K562 (cell line): ENCODE results near the gene WWOX. TPM values are rescaled to one million over a fixed set of nuclear protein-coding genes. Genes with fewer than 3 reads are reported as not detected.

Experiments
- ATAC-seq: fragments of 200-7000 bp; cut with Tn5 transposase; 3 replicates; pipeline ENCODE4 v1.9.1; 2020; ENCODE audit warnings: moderate library complexity
- BruUV-seq: library from RNA; stranded (reverse); fragments of 400-500 nt; replicated peaks from 2 replicates; lab custom pipeline; 2021; lab: Mats Ljungman, UMichigan
- CTCF ChIA-PET: fragments of 300-600 bp; formaldehyde crosslinking; extraction: SDS; loops from one replicate; lab custom pipeline; 2021; ENCODE audit warnings: low intra/inter-chr PET ratio; lab: Yijun Ruan, JAX
- POLR2A ChIA-PET: fragments of 300-600, 350-650 bp; sonication (Branson Sonifier 250); formaldehyde crosslinking; extraction: SDS; loops from one replicate; lab custom pipeline; 2021; ENCODE audit warnings: antibody characterized with exemption, inconsistent platforms; lab: Yijun Ruan, JAX
- DNase-seq, 4 experiments: peaks; one replicate each; pipeline versions ENCODE4 v3.0.0 to v3.0.0-alpha.2; 2011 to 2018; ENCODE audit warnings: low spot score in 3 of 4, mixed read lengths in 3 of 4; ENCODE audit errors: extremely low read depth in 1 of 4
- FAIRE-seq: peaks from 2 replicates; lab custom pipeline; 2011; peaks lifted over from hg19 to GRCh38; lab: Jason Lieb, UNC
- H2AFZ ChIP-seq: 2 replicates; pipeline ENCODE4 v1.6.0; 2011; ENCODE audit warnings: low read depth, low read length, control low read depth, inconsistent platforms
- H3K27ac ChIP-seq: fragments of 200-600 bp; 3 replicates; pipeline ENCODE4 v1.8.0; 2011; ENCODE audit warnings: low read depth, mild to moderate bottlenecking, control low read depth, inconsistent platforms, low read length, moderate library complexity, mixed read lengths; ENCODE audit errors: extremely low read depth
- H3K27me3 ChIP-seq, 2 experiments: fragments of 300-600 bp in 1 of 2; 2 replicates in 1 of 2; 3 replicates in 1 of 2; pipeline versions ENCODE4 v1.6.0 to v1.8.0; 2011; ENCODE audit warnings: inconsistent platforms in 2 of 2, low read length in 2 of 2, mild to moderate bottlenecking in 1 of 2, mixed read lengths in 1 of 2, moderate library complexity in 1 of 2; ENCODE audit not compliant: control insufficient read depth in 2 of 2, insufficient read depth in 2 of 2
- H3K36me3 ChIP-seq: fragments of 300-600 bp; 3 replicates; pipeline ENCODE4 v1.8.0; 2011; ENCODE audit warnings: mild to moderate bottlenecking, low read length, inconsistent platforms; ENCODE audit not compliant: control insufficient read depth, insufficient read depth
- H3K4me1 ChIP-seq, 2 experiments: fragments of 200-600 bp in 1 of 2; replicated peaks in 1 of 2; 2 replicates in 1 of 2; 3 replicates in 1 of 2; pipeline versions ENCODE4 v1.5.1 to v1.8.0; 2011; ENCODE audit warnings: inconsistent platforms in 2 of 2, low read length in 2 of 2, mild to moderate bottlenecking in 1 of 2, mixed read lengths in 1 of 2, moderate library complexity in 1 of 2; ENCODE audit not compliant: control insufficient read depth in 2 of 2, insufficient read depth in 2 of 2
- H3K4me2 ChIP-seq: 2 replicates; pipeline ENCODE4 v1.6.1; 2011; ENCODE audit warnings: low read length, control low read depth, inconsistent platforms, mixed read lengths; ENCODE audit not compliant: insufficient read depth
- H3K4me3 ChIP-seq: fragments of 200-600 bp; sonication (generic), shearing (Covaris generic); 2 replicates; pipeline ENCODE4 v1.5.1; 2016; ENCODE audit warnings: control low read depth, inconsistent platforms
- H3K79me2 ChIP-seq: fragments of 200-600 bp; 3 replicates; pipeline ENCODE4 v1.8.0; 2011; ENCODE audit warnings: low read length, inconsistent platforms; ENCODE audit not compliant: control insufficient read depth, insufficient read depth
- H3K9ac ChIP-seq, 2 experiments: 2 replicates each; pipeline versions ENCODE4 v1.6.0 to v1.6.1; 2011; ENCODE audit warnings: low read depth in 2 of 2, low read length in 2 of 2, control low read depth in 1 of 2, inconsistent platforms in 1 of 2, mild to moderate bottlenecking in 1 of 2, mixed read lengths in 1 of 2; ENCODE audit not compliant: insufficient read depth in 1 of 2
- H3K9me1 ChIP-seq: one replicate; pipeline ENCODE4 v1.6.0; 2011; ENCODE audit warnings: inconsistent platforms, mild to moderate bottlenecking, low read length, moderate library complexity; ENCODE audit not compliant: control insufficient read depth, insufficient read depth
- H3K9me3 ChIP-seq: replicated peaks from 2 replicates; pipeline ENCODE4 v1.5.1; 2011; ENCODE audit warnings: low read depth, low read length, inconsistent platforms; ENCODE audit not compliant: control insufficient read depth, insufficient read depth
- H4K20me1 ChIP-seq: replicated peaks from 2 replicates; pipeline ENCODE4 v1.6.1; 2011; ENCODE audit warnings: low read length, inconsistent platforms, mixed read lengths; ENCODE audit not compliant: control insufficient read depth, insufficient read depth
- FOSL1 ChIP-seq: fragments of 200-800 bp; sonication (Bioruptor generic); conservative IDR thresholded peaks from 2 replicates; pipeline ENCODE4 v1.6.1; 2016; ENCODE audit warnings: missing genetic modification characterization, missing compliant biosample characterization
- GTF2E2 ChIP-seq: fragments of 200-800 bp; sonication (Bioruptor generic); IDR thresholded peaks from 2 replicates; pipeline ENCODE4 v1.6.1; 2016; ENCODE audit warnings: missing genetic modification characterization, missing compliant biosample characterization
- HMG20A ChIP-seq: fragments of 450-650 bp; formaldehyde crosslinking; conservative IDR thresholded peaks from 2 replicates; pipeline ENCODE4 v1.4.0; 2020; ENCODE audit warnings: mild to moderate bottlenecking, mixed read lengths
- KAT2B ChIP-seq: IDR thresholded peaks from one replicate; pipeline ENCODE4 v1.6.1; 2012; ENCODE audit warnings: low read depth, mild to moderate bottlenecking, control low read depth, inconsistent platforms, low read length, moderate library complexity
- MBD2 ChIP-seq: sonication (generic); IDR thresholded peaks from 2 replicates; pipeline ENCODE4 v1.6.1; 2016; ENCODE audit warnings: low read depth, borderline replicate concordance
- ZNF175 ChIP-seq: fragments of 200-800 bp; sonication (Bioruptor generic); IDR thresholded peaks from 2 replicates; pipeline ENCODE4 v1.6.1; 2016; ENCODE audit warnings: low read depth, mild to moderate bottlenecking, missing genetic modification characterization, missing compliant biosample characterization
- ZNF282 ChIP-seq: sonication (generic); formaldehyde crosslinking; IDR thresholded peaks from 2 replicates; pipeline ENCODE4 v1.8.1; 2023; ENCODE audit warnings: missing genetic modification reagents
- ZNF354B ChIP-seq: fragments of 250-450 bp; sonication (Bioruptor Pico); IDR thresholded peaks from 2 replicates; pipeline ENCODE4 v1.4.0; 2020
- ZNF583 ChIP-seq: fragments of 250-450 bp; sonication (Bioruptor Pico); IDR thresholded peaks from 2 replicates; pipeline ENCODE4 v1.4.0; 2020
- WGBS: fragments of 100-300 bp; shearing (Covaris generic); methylation state at CpG from one replicate; pipeline ENCODE4 v1.1.6; 2016; ENCODE audit warnings: low coverage, mixed read lengths; ENCODE audit not compliant: insufficient coverage; ENCODE audit errors: missing lambda C conversion rate; 5-methylcytosine and 5-hydroxymethylcytosine counted together
- in situ Hi-C: fragments of 300-500 bp; cut with MboI; formaldehyde crosslinking; loops from 4 replicates; pipeline ENCODE4 v1.15.0; 2018; ENCODE audit warnings: inconsistent platforms, mixed read lengths
- intact Hi-C: fragments of 100-400 bp; cut with micrococcal nuclease; formaldehyde crosslinking; loops from 2 replicates; pipeline ENCODE4 v1.14.2; 2022
- polyA plus RNA-seq, 8 experiments: library from polyadenylated mRNA; depleted of rRNA in 4 of 8; stranded (reverse) in 5 of 8; unstranded in 3 of 8; fragments of >200 nt; fragmentation: Nextera tagmentation in 2 of 8; fragmentation: Illumina TruSeq in 1 of 8; extraction: Ambion mirVana in 2 of 8; extraction: Trizol in 1 of 8; gene quantifications; 2 replicates each; pipeline versions ENCODE4 v1.2.1 to v1.2.3, GENCODE V29; 2011 to 2014; ENCODE audit warnings: inconsistent platforms in 1 of 8, missing spikeins in 1 of 8
- total RNA-seq, 7 experiments: library from RNA; depleted of rRNA in 6 of 7; stranded (reverse); fragments of >200 nt in 6 of 7; fragmentation: Illumina TruSeq in 2 of 7; extraction: Trizol in 2 of 7; gene quantifications; 2 replicates each; pipeline versions ENCODE4 v1.2.1 to v1.2.3, GENCODE V29; 2011 to 2021; ENCODE audit warnings: low replicate concordance in 1 of 7

WWOX gene
- total and polyA plus RNA-seq, 9 of the 15 experiments (the other 6 are each of a cell fraction or from before 2014, with no cell fraction given): 1.6 to 22.7 (median 8.1) TPM

GRCh38 chr16:78216166-78216745 is 116.8 kb downstream of the WWOX start:
- Histone ChIP-seq H2AFZ (no peak overlapping the region), H4K20me1 (no peaks in the 10 kb centered on the region), H3K9me1 (no peaks in the 10 kb centered on the region), H3K9me3 (no peaks in the 10 kb centered on the region), H3K79me2 (no peaks in the 10 kb centered on the region), H3K27ac (no peak overlapping the region), H3K27me3 (peaks cover 3 to 14% of the 10 kb centered on the region in 2 experiments), H3K36me3 (no peaks in the 10 kb centered on the region), H3K9ac (no peak overlapping the region), H3K4me1 (no peaks in the 10 kb centered on the region), H3K4me3 (no peak overlapping the region), H3K4me2 (no peak overlapping the region)
- in situ Hi-C loops: no loop called here
- no TSS peak for BruUV-seq
- TF ChIP-seq ZNF583 (no peak), ZNF282 (CRISPR knock-in tag) (no peak), FOSL1 (tag) (no peak), ZNF354B (CRISPR knock-in tag) (no peak), GTF2E2 (tag) (no peak), KAT2B (no peak), HMG20A (no peak), MBD2 (no peak), ZNF175 (CRISPR knock-in tag) (no peak)
- 2% methylated on average over 4 of the region's 4 CpGs for WGBS
- ChIA-PET POLR2A (no interaction called here), CTCF (no interaction called here)
- FAIRE-seq (no peak), ATAC-seq (no peak), DNase-seq (no peak)
- intact Hi-C loops: no loop called here
